ENCODE data around the gene CALM1. TPM values are rescaled to one million over a fixed set of nuclear protein-coding genes. Genes with fewer than 3 reads are reported as not detected.
A peak's percentile ranks its signal among the peaks of the same experiment; 100 is the strongest.

The CALM1 gene
- polyA plus RNA-seq, 1 donor from 2014 or later: 1,383 TPM

GRCh38 chr14:90451443-90451842 lies 54.6 kb downstream of the CALM1 start:
- Mint-ChIP-seq H3K36me3 (no peaks in the 10 kb centered on the region), H3K4me1 (peaks cover 10 to 12% (median 11%) of the 10 kb centered on the region in 3 donors), H3K9me3 (peaks cover 0 to 6% (median 3%) of the 10 kb centered on the region in 3 donors), H3K4me3 (no peak overlapping the region), H3K27ac (peak overlapping the region in 2 of 3 donors; percentile 19 to 46), H3K27me3 (no peaks in the 10 kb centered on the region)

- Mint-ChIP-seq H3K27me3 (no peaks in the 10 kb centered on the region), H3K4me3 (no peak overlapping the region), H3K4me1 (peaks cover 10 to 12% (median 11%) of the 10 kb centered on the region in 3 donors), H3K9me3 (peaks cover 0 to 6% (median 3%) of the 10 kb centered on the region in 3 donors), H3K27ac (peak overlapping the region in 2 of 3 donors; percentile 19 to 46), H3K36me3 (no peaks in the 10 kb centered on the region)
Observed at GRCh38 chr14:90451961-90452360, 55.1 kb downstream of the CALM1 start.

GRCh38 chr14:90452366-90452765 lies 55.5 kb downstream of the CALM1 start:
- no peaks in the 10 kb centered on the region for H3K27me3 Mint-ChIP-seq
- no peaks in the 10 kb centered on the region for H3K36me3 Mint-ChIP-seq
- no peak overlapping the region for H3K4me3 Mint-ChIP-seq
- H3K27ac Mint-ChIP-seq: peak overlapping the region in 1 of 3 donors; percentile 19
- peaks cover 10 to 12% (median 11%) of the 10 kb centered on the region in 3 donors for H3K4me1 Mint-ChIP-seq
- H3K9me3 Mint-ChIP-seq: peaks cover 0 to 6% (median 3%) of the 10 kb centered on the region in 3 donors

GRCh38 chr14:90453401-90453951 lies 56.6 kb downstream of the CALM1 start:
- peak overlapping the region in 1 of 3 donors; percentile 80 for H3K27ac Mint-ChIP-seq
- no peaks in the 10 kb centered on the region for H3K27me3 Mint-ChIP-seq
- H3K9me3 Mint-ChIP-seq: no peaks in the 10 kb centered on the region
- no peak overlapping the region for H3K4me3 Mint-ChIP-seq
- no peaks in the 10 kb centered on the region for H3K36me3 Mint-ChIP-seq
- H3K4me1 Mint-ChIP-seq: peaks cover 10 to 12% (median 11%) of the 10 kb centered on the region in 3 donors

GRCh38 chr14:90454041-90455000 lies 57.5 kb downstream of the CALM1 start:
- no peaks in the 10 kb centered on the region for H3K9me3 Mint-ChIP-seq
- H3K27me3 Mint-ChIP-seq: no peaks in the 10 kb centered on the region

GRCh38 chr14:90455100-90455571 lies 58.3 kb downstream of the CALM1 start:
- H3K27ac Mint-ChIP-seq: no peak overlapping the region
- no peak overlapping the region for H3K4me3 Mint-ChIP-seq
- peaks cover 10 to 12% (median 11%) of the 10 kb centered on the region in 3 donors for H3K4me1 Mint-ChIP-seq
- H3K9me3 Mint-ChIP-seq: no peaks in the 10 kb centered on the region
- peaks cover 1% of the 10 kb centered on the region for H3K27me3 Mint-ChIP-seq
- H3K36me3 Mint-ChIP-seq: no peaks in the 10 kb centered on the region

More at GRCh38 chr14:90454041-90455000, 57.5 kb downstream of the CALM1 start:
- no peaks in the 10 kb centered on the region for H3K36me3 Mint-ChIP-seq
- no peak overlapping the region for H3K4me3 Mint-ChIP-seq
- H3K27ac Mint-ChIP-seq: peak overlapping the region in 1 of 3 donors; percentile 80
- H3K4me1 Mint-ChIP-seq: peaks cover 10 to 12% (median 11%) of the 10 kb centered on the region in 3 donors

GRCh38 chr14:90456551-90456950 lies 59.7 kb downstream of the CALM1 start:
- Mint-ChIP-seq H3K36me3 (no peaks in the 10 kb centered on the region), H3K4me3 (no peak overlapping the region), H3K9me3 (no peaks in the 10 kb centered on the region), H3K27me3 (peaks cover 1% of the 10 kb centered on the region), H3K27ac (no peak overlapping the region), H3K4me1 (peaks cover 10 to 12% (median 11%) of the 10 kb centered on the region in 3 donors)

- Mint-ChIP-seq H3K27me3 (peaks cover 1% of the 10 kb centered on the region), H3K9me3 (no peaks in the 10 kb centered on the region), H3K27ac (no peak overlapping the region)
Observed at GRCh38 chr14:90457186-90457585, 60.4 kb downstream of the CALM1 start.

More at GRCh38 chr14:90457186-90457585, 60.4 kb downstream of the CALM1 start:
- Mint-ChIP-seq H3K4me1 (peaks cover 5% of the 10 kb centered on the region in 3 donors), H3K36me3 (no peaks in the 10 kb centered on the region), H3K4me3 (no peak overlapping the region)

Other genes with a start within 250 kb of the CALM1 start
- 79.1 TPM for gene PSMC1, start 140.5 kb upstream of the CALM1 start, polyA plus RNA-seq
- gene NRDE2, start 65.1 kb upstream of the CALM1 start, polyA plus RNA-seq: 11.6 TPM